Measurements from ENCODE around the gene IER5L.

DNA sequence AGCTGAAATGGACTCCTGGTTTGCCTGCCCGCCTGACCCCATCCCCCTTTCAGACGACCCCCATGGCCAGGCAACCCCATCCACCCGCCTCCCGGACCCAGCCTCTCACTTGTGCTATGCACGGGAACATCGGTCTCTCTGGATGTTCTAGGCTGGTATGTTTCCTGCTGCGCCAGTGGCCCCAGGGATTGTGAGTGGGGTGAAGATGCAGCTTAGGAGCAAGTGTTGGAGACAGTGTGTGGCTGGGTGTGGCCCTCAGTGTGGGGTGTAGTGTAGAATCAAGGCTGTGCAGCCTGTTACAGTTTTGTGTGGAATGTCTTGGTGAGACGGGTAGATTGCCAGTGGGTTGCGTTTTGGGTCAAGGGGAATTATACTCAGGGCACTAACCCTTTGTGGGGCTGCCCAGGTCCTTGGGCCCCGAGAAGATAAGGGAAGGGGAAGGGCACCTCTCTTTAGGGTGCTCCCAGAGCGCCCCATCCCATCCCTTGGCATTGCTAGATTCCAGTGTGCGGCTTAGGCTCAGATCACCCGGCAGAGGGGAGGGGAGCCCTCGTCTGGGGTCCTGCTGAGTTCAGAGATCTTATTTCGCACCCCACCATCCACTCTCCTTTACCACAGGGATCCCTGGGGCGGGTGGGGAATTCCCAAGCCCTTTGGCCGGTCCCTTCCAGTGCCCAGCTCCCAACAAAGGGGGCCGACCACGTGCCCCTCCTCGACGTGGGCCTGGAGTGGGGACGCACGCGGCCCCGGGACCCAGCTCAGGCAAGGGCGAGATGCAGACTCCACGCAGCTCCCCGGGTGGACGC, 4.6 kb downstream of the IER5L start:
- TF ChIP-seq, protein P1, sequence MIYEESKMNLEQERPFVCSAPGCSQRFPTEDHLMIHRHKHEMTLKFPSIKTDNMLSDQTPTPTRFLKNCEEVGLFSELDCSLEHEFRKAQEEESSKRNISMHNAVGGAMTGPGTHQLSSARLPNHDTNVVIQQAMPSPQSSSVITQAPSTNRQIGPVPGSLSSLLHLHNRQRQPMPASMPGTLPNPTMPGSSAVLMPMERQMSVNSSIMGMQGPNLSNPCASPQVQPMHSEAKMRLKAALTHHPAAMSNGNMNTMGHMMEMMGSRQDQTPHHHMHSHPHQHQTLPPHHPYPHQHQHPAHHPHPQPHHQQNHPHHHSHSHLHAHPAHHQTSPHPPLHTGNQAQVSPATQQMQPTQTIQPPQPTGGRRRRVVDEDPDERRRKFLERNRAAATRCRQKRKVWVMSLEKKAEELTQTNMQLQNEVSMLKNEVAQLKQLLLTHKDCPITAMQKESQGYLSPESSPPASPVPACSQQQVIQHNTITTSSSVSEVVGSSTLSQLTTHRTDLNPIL (CRISPR knock-in tag; IDR thresholded peaks at IDR 0.05; ENCODE audit: low read depth), result no peak
- no peak for TF ChIP-seq ZC3H10 (CRISPR knock-in tag; IDR thresholded peaks at IDR 0.05)
- no peak for TF ChIP-seq ZNF8 (CRISPR knock-in tag; IDR thresholded peaks at IDR 0.05)
- no peak for TF ChIP-seq ZFP3 (CRISPR knock-in tag; IDR thresholded peaks at IDR 0.05)
- TF ChIP-seq, protein P2, sequence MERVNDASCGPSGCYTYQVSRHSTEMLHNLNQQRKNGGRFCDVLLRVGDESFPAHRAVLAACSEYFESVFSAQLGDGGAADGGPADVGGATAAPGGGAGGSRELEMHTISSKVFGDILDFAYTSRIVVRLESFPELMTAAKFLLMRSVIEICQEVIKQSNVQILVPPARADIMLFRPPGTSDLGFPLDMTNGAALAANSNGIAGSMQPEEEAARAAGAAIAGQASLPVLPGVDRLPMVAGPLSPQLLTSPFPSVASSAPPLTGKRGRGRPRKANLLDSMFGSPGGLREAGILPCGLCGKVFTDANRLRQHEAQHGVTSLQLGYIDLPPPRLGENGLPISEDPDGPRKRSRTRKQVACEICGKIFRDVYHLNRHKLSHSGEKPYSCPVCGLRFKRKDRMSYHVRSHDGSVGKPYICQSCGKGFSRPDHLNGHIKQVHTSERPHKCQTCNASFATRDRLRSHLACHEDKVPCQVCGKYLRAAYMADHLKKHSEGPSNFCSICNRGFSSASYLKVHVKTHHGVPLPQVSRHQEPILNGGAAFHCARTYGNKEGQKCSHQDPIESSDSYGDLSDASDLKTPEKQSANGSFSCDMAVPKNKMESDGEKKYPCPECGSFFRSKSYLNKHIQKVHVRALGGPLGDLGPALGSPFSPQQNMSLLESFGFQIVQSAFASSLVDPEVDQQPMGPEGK (CRISPR knock-in tag; IDR thresholded peaks at IDR 0.05; ENCODE audit: borderline replicate concordance), result no peak
- TF ChIP-seq TCF4 (CRISPR knock-in tag; IDR thresholded peaks at IDR 0.05; ENCODE audit: borderline replicate concordance), result no peak
- no peak for TF ChIP-seq TOX (CRISPR knock-in tag; IDR thresholded peaks at IDR 0.05; ENCODE audit: borderline replicate concordance)
- no peak for TF ChIP-seq PPARA (CRISPR knock-in tag; IDR thresholded peaks at IDR 0.05; ENCODE audit: borderline replicate concordance)
